ENCODE measurements around the gene ALLC.

Gene ALLC

DNA sequence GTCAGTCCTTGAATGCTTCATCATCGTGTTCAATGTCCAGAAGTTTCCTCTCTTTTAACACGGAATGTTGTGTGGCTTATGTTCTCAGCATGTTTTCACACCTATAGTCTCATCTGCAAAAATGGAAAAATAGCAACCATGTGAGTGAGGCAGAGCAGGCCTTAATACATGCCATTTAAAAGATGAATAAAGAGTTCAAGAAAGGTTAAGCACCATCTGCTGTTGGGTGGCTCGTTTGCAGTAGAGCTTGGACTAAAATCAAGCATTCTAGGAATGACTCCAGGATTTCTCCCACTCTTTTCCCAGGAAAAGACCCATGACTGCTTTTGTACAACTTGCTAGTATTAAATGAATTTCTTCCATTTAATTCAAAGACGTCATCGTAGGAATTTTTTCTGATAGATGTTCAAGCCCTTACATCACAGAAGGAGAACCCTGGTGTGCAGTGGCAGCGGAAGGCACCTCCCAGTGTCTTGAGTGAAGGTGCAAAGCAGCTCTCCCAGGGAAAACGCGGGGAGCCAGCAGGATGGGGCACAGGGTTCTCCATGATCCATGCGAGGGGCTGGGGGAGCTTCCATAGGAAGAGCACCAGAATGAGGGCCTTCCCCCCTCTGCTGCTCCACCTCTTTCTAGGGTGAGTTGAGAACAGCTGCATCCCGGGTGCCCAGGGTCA lies 55.0 kb downstream of the ALLC start:
- Histone ChIP-seq H3K36me3 (ENCODE audit: control insufficient read depth in 2 of 2, insufficient read depth in 2 of 2, low read length in 2 of 2) (no peaks in the 10 kb centered on the region), H3K27me3 (ENCODE audit: control insufficient read depth in 2 of 2, insufficient read depth in 2 of 2, low read length in 2 of 2) (no peaks in the 10 kb centered on the region), H3K4me1 (ENCODE audit: control insufficient read depth in 2 of 2, insufficient read depth in 2 of 2, low read length in 2 of 2) (no peaks in the 10 kb centered on the region), H3K4me3 (ENCODE audit: low read length in 2 of 2) (no peak overlapping the region), H3K27ac (ENCODE audit: low read depth in 2 of 2, low read length in 2 of 2) (no peak overlapping the region), H3K9me3 (ENCODE audit: control insufficient read depth in 2 of 2, low read length in 2 of 2) (no peaks in the 10 kb centered on the region), H3K9ac (ENCODE audit: low read depth in 1 of 2, low read length in 2 of 2) (no peak overlapping the region)

GRCh38 chr2:3718679-3719078 lies 60.7 kb downstream of the ALLC start:
- no peak overlapping the region for H3K9ac ChIP-seq (ENCODE audit: low read depth in 1 of 2, low read length in 2 of 2)
- H3K4me3 ChIP-seq (ENCODE audit: low read length in 2 of 2): no peak overlapping the region
- no peaks in the 10 kb centered on the region for H3K4me1 ChIP-seq (ENCODE audit: control insufficient read depth in 2 of 2, insufficient read depth in 2 of 2, low read length in 2 of 2)
- H3K27me3 ChIP-seq (ENCODE audit: control insufficient read depth in 2 of 2, insufficient read depth in 2 of 2, low read length in 2 of 2): no peaks in the 10 kb centered on the region
- no peaks in the 10 kb centered on the region for H3K36me3 ChIP-seq (ENCODE audit: control insufficient read depth in 2 of 2, insufficient read depth in 2 of 2, low read length in 2 of 2)
- H3K27ac ChIP-seq (ENCODE audit: low read depth in 2 of 2, low read length in 2 of 2): no peak overlapping the region
- no peaks in the 10 kb centered on the region for H3K9me3 ChIP-seq (ENCODE audit: control insufficient read depth in 2 of 2, low read length in 2 of 2)

- Histone ChIP-seq H3K9me3 (ENCODE audit: control insufficient read depth in 2 of 2, low read length in 2 of 2) (no peaks in the 10 kb centered on the region), H3K9ac (ENCODE audit: low read depth in 1 of 2, low read length in 2 of 2) (no peak overlapping the region), H3K27ac (ENCODE audit: low read depth in 2 of 2, low read length in 2 of 2) (no peak overlapping the region), H3K27me3 (ENCODE audit: control insufficient read depth in 2 of 2, insufficient read depth in 2 of 2, low read length in 2 of 2) (no peaks in the 10 kb centered on the region), H3K4me1 (ENCODE audit: control insufficient read depth in 2 of 2, insufficient read depth in 2 of 2, low read length in 2 of 2) (no peaks in the 10 kb centered on the region), H3K36me3 (ENCODE audit: control insufficient read depth in 2 of 2, insufficient read depth in 2 of 2, low read length in 2 of 2) (no peaks in the 10 kb centered on the region), H3K4me3 (ENCODE audit: low read length in 2 of 2) (no peak overlapping the region)
Measured at GRCh38 chr2:3725002-3725401, 67.0 kb downstream of the ALLC start.

- H3K36me3 ChIP-seq (ENCODE audit: control insufficient read depth in 2 of 2, insufficient read depth in 2 of 2, low read length in 2 of 2): no peaks in the 10 kb centered on the region
- H3K4me1 ChIP-seq (ENCODE audit: control insufficient read depth in 2 of 2, insufficient read depth in 2 of 2, low read length in 2 of 2): no peaks in the 10 kb centered on the region
- no peak overlapping the region for H3K4me3 ChIP-seq (ENCODE audit: low read length in 2 of 2)
- H3K9me3 ChIP-seq (ENCODE audit: control insufficient read depth in 2 of 2, low read length in 2 of 2): no peaks in the 10 kb centered on the region
- no peaks in the 10 kb centered on the region for H3K27me3 ChIP-seq (ENCODE audit: control insufficient read depth in 2 of 2, insufficient read depth in 2 of 2, low read length in 2 of 2)
- no peak overlapping the region for H3K9ac ChIP-seq (ENCODE audit: low read depth in 1 of 2, low read length in 2 of 2)
- H3K27ac ChIP-seq (ENCODE audit: low read depth in 2 of 2, low read length in 2 of 2): no peak overlapping the region
Measured at GRCh38 chr2:3725458-3726250, 67.7 kb downstream of the ALLC start.

DNA sequence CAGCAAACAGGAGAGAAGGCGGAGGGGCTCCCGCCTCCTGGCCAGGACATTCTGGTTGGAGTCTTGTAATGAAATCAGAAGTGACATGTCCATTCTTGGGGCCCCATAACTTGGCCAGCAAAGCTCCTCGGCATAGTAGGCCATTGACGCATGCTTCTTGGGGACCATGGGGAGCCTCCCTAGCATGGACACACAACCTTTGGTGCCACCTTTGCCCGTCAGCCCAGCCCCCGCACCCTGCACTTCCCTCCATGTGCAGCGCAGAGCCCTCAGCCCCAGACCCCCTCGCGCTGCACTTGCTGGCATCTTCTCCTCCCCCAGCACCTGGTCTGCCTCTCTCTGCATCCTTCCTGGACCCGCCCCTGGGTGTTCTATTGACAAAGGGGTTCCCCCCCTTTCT lies 68.5 kb downstream of the ALLC start:
- Histone ChIP-seq H3K4me1 (ENCODE audit: control insufficient read depth in 2 of 2, insufficient read depth in 2 of 2, low read length in 2 of 2) (no peaks in the 10 kb centered on the region), H3K9me3 (ENCODE audit: control insufficient read depth in 2 of 2, low read length in 2 of 2) (no peaks in the 10 kb centered on the region), H3K4me3 (ENCODE audit: low read length in 2 of 2) (no peak overlapping the region), H3K27ac (ENCODE audit: low read depth in 2 of 2, low read length in 2 of 2) (no peak overlapping the region), H3K27me3 (ENCODE audit: control insufficient read depth in 2 of 2, insufficient read depth in 2 of 2, low read length in 2 of 2) (no peaks in the 10 kb centered on the region), H3K9ac (ENCODE audit: low read depth in 1 of 2, low read length in 2 of 2) (no peak overlapping the region), H3K36me3 (ENCODE audit: control insufficient read depth in 2 of 2, insufficient read depth in 2 of 2, low read length in 2 of 2) (no peaks in the 10 kb centered on the region)

- Histone ChIP-seq H3K27ac (ENCODE audit: low read depth in 2 of 2, low read length in 2 of 2) (no peak overlapping the region), H3K27me3 (ENCODE audit: control insufficient read depth in 2 of 2, insufficient read depth in 2 of 2, low read length in 2 of 2) (no peaks in the 10 kb centered on the region), H3K36me3 (ENCODE audit: control insufficient read depth in 2 of 2, insufficient read depth in 2 of 2, low read length in 2 of 2) (no peaks in the 10 kb centered on the region), H3K9me3 (ENCODE audit: control insufficient read depth in 2 of 2, low read length in 2 of 2) (no peaks in the 10 kb centered on the region), H3K4me3 (ENCODE audit: low read length in 2 of 2) (no peak overlapping the region), H3K9ac (ENCODE audit: low read depth in 1 of 2, low read length in 2 of 2) (no peak overlapping the region), H3K4me1 (ENCODE audit: control insufficient read depth in 2 of 2, insufficient read depth in 2 of 2, low read length in 2 of 2) (no peaks in the 10 kb centered on the region)
Measured at GRCh38 chr2:3727397-3728045, 69.5 kb downstream of the ALLC start.

GRCh38 chr2:3728104-3729054 lies 70.4 kb downstream of the ALLC start:
- H3K36me3 ChIP-seq (ENCODE audit: control insufficient read depth in 2 of 2, insufficient read depth in 2 of 2, low read length in 2 of 2): no peaks in the 10 kb centered on the region
- H3K27ac ChIP-seq (ENCODE audit: low read depth in 2 of 2, low read length in 2 of 2): no peak overlapping the region
- H3K27me3 ChIP-seq (ENCODE audit: control insufficient read depth in 2 of 2, insufficient read depth in 2 of 2, low read length in 2 of 2): no peaks in the 10 kb centered on the region
- H3K9ac ChIP-seq (ENCODE audit: low read depth in 1 of 2, low read length in 2 of 2): no peak overlapping the region
- no peaks in the 10 kb centered on the region for H3K4me1 ChIP-seq (ENCODE audit: control insufficient read depth in 2 of 2, insufficient read depth in 2 of 2, low read length in 2 of 2)
- no peaks in the 10 kb centered on the region for H3K9me3 ChIP-seq (ENCODE audit: control insufficient read depth in 2 of 2, low read length in 2 of 2)
- no peak overlapping the region for H3K4me3 ChIP-seq (ENCODE audit: low read length in 2 of 2)

GRCh38 chr2:3729055-3729448 lies 71.1 kb downstream of the ALLC start:
- Histone ChIP-seq H3K4me3 (ENCODE audit: low read length in 2 of 2) (no peak overlapping the region), H3K9ac (ENCODE audit: low read depth in 1 of 2, low read length in 2 of 2) (no peak overlapping the region), H3K27me3 (ENCODE audit: control insufficient read depth in 2 of 2, insufficient read depth in 2 of 2, low read length in 2 of 2) (no peaks in the 10 kb centered on the region), H3K27ac (ENCODE audit: low read depth in 2 of 2, low read length in 2 of 2) (no peak overlapping the region), H3K9me3 (ENCODE audit: control insufficient read depth in 2 of 2, low read length in 2 of 2) (no peaks in the 10 kb centered on the region), H3K4me1 (ENCODE audit: control insufficient read depth in 2 of 2, insufficient read depth in 2 of 2, low read length in 2 of 2) (no peaks in the 10 kb centered on the region), H3K36me3 (ENCODE audit: control insufficient read depth in 2 of 2, insufficient read depth in 2 of 2, low read length in 2 of 2) (no peaks in the 10 kb centered on the region)

DNA sequence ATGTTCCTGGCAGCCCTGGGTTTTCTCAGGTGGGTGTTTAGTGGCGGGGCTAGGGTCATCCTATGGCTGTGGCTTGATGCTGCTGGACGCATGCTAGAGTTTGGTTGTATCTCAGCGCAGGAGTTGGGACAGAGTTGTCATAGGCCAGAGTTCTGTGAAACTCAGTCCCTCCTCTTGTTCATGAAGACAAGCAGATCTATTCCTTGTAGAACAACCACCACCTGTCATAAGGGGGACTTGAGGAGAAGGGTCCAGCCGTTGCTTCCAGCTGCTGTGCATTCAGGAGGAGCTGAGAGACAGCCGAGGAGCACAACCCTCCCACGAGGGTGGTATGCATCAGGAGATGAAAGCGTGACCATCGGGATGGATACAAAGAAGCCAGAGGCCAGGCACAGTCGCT lies 71.8 kb downstream of the ALLC start:
- Histone ChIP-seq H3K27me3 (ENCODE audit: control insufficient read depth in 2 of 2, insufficient read depth in 2 of 2, low read length in 2 of 2) (no peaks in the 10 kb centered on the region), H3K4me3 (ENCODE audit: low read length in 2 of 2) (no peak overlapping the region), H3K27ac (ENCODE audit: low read depth in 2 of 2, low read length in 2 of 2) (no peak overlapping the region), H3K4me1 (ENCODE audit: control insufficient read depth in 2 of 2, insufficient read depth in 2 of 2, low read length in 2 of 2) (no peaks in the 10 kb centered on the region), H3K9me3 (ENCODE audit: control insufficient read depth in 2 of 2, low read length in 2 of 2) (no peaks in the 10 kb centered on the region), H3K9ac (ENCODE audit: low read depth in 1 of 2, low read length in 2 of 2) (no peak overlapping the region), H3K36me3 (ENCODE audit: control insufficient read depth in 2 of 2, insufficient read depth in 2 of 2, low read length in 2 of 2) (no peaks in the 10 kb centered on the region)

Data from mucosa of rectum (tissue), 2 donors.